Tibial artery (tissue), 4 donors: ENCODE measurements around the gene EFCAB6.

ENCODE experiments used
- DNase-seq, 2 donors: peaks; one replicate each; pipeline ENCODE4 v3.0.0-alpha.2; 2019
- H3K27ac ChIP-seq, 2 donors: fragments of 200-600 bp; sonication (generic) in 1 of 2; 1 replicate in 1 of 2; 2 replicates in 1 of 2; pipeline ENCODE4 v1.5.1; 2018 to 2019; ENCODE audit warnings: mild to moderate bottlenecking in 1 of 2
- H3K27me3 ChIP-seq, 2 donors: fragments of 200-600 bp; sonication (generic) in 1 of 2; one replicate each; pipeline versions ENCODE4 v1.5.1 to v1.6.0; 2016 to 2019
- H3K36me3 ChIP-seq, 3 donors: fragments of 200-600 bp; sonication (generic) in 2 of 3; one replicate each; pipeline ENCODE4 v1.5.1; 2016 to 2019; ENCODE audit warnings: mild to moderate bottlenecking in 2 of 3
- H3K4me1 ChIP-seq, 4 donors: fragments of 200-600 bp; sonication (generic) in 2 of 4; 1 replicate in 3 of 4; 2 replicates in 1 of 4; pipeline ENCODE4 v1.5.1; 2016 to 2019
- H3K4me3 ChIP-seq, 2 donors: fragments of 200-600 bp; sonication (generic) in 1 of 2; 1 replicate in 1 of 2; 2 replicates in 1 of 2; pipeline ENCODE4 v1.5.1; 2018 to 2019; ENCODE audit warnings: mild to moderate bottlenecking in 2 of 2
- H3K9me3 ChIP-seq, 3 donors: fragments of 200-600 bp; sonication (generic) in 1 of 3; one replicate each; pipeline ENCODE4 v1.5.1; 2016 to 2019
- intact Hi-C: fragments of 100-400 bp; cut with DNase I; formaldehyde crosslinking; loops from one replicate; pipeline ENCODE4 v1.15.0; 2023; ENCODE audit warnings: low total_unique reads
- TF ChIP-seq, protein P1 (sequence below), 2 experiments: fragments of 200-600 bp in 1 of 2; fragments of 450-650 bp in 1 of 2; IDR thresholded peaks; one replicate each; pipeline ENCODE4 v1.5.1; 2017 to 2019; ENCODE audit warnings: antibody characterized with exemption in 2 of 2, mild to moderate bottlenecking in 1 of 2, moderate library complexity in 1 of 2

The EFCAB6 gene

DNA sequence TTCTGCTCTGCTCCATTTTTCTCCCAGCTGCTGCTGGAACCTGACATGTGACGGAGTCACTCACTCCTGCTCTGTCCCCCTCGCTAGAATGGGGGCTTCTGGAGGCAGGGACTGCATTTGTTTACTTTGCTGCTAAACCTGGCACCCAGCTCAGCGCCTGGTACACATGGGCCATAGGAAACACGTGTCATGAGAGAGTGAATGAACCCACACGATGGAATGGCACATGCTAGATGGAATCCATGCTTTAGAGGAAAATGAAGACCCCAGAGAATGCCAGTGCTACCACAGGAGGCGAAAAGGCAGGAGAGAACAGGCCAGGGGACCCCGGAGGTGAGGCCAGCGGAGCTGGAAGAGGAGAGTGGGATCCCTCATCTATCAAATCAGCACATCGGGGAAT lies 239.4 kb downstream of the EFCAB6 start:
- no peak overlapping the region for H3K27ac ChIP-seq
- H3K4me1 ChIP-seq, result no peaks in the 10 kb centered on the region
- DNase-seq, result no peak
- TF ChIP-seq, protein P1, sequence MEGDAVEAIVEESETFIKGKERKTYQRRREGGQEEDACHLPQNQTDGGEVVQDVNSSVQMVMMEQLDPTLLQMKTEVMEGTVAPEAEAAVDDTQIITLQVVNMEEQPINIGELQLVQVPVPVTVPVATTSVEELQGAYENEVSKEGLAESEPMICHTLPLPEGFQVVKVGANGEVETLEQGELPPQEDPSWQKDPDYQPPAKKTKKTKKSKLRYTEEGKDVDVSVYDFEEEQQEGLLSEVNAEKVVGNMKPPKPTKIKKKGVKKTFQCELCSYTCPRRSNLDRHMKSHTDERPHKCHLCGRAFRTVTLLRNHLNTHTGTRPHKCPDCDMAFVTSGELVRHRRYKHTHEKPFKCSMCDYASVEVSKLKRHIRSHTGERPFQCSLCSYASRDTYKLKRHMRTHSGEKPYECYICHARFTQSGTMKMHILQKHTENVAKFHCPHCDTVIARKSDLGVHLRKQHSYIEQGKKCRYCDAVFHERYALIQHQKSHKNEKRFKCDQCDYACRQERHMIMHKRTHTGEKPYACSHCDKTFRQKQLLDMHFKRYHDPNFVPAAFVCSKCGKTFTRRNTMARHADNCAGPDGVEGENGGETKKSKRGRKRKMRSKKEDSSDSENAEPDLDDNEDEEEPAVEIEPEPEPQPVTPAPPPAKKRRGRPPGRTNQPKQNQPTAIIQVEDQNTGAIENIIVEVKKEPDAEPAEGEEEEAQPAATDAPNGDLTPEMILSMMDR (IDR thresholded peaks at IDR 0.05), result no peak
- H3K9me3 ChIP-seq, result no peaks in the 10 kb centered on the region
- no peaks in the 10 kb centered on the region for H3K36me3 ChIP-seq
- intact Hi-C loops, result no loop called here
- no peak overlapping the region for H3K4me3 ChIP-seq
- H3K27me3 ChIP-seq, result no peaks in the 10 kb centered on the region

DNA sequence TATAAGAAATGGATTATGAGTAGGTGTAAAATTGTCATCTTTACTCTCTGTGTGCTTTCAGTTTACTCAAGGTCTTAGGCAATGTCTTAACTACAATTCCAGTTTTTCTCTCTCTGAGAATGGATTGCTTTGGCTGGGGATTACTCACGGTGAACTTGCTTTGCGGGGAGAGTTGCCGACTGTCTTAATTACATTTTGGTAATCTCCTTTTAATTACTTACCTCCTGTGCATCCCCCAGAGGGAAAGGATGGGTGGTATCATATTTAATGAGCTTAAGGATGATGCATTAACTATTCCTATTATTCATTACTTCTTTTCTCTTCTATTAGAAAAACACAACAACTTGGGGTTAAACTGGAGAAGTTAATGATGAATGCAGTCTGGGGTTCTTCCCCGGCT lies 240.9 kb downstream of the EFCAB6 start:
- intact Hi-C loops, result no loop called here
- H3K9me3 ChIP-seq, result no peaks in the 10 kb centered on the region
- no peak for DNase-seq
- TF ChIP-seq, protein P1 (IDR thresholded peaks at IDR 0.05), result no peak
- H3K36me3 ChIP-seq, result no peaks in the 10 kb centered on the region
- no peak overlapping the region for H3K4me3 ChIP-seq
- H3K27me3 ChIP-seq, result no peaks in the 10 kb centered on the region
- H3K27ac ChIP-seq, result no peak overlapping the region
- H3K4me1 ChIP-seq, result no peaks in the 10 kb centered on the region

DNA sequence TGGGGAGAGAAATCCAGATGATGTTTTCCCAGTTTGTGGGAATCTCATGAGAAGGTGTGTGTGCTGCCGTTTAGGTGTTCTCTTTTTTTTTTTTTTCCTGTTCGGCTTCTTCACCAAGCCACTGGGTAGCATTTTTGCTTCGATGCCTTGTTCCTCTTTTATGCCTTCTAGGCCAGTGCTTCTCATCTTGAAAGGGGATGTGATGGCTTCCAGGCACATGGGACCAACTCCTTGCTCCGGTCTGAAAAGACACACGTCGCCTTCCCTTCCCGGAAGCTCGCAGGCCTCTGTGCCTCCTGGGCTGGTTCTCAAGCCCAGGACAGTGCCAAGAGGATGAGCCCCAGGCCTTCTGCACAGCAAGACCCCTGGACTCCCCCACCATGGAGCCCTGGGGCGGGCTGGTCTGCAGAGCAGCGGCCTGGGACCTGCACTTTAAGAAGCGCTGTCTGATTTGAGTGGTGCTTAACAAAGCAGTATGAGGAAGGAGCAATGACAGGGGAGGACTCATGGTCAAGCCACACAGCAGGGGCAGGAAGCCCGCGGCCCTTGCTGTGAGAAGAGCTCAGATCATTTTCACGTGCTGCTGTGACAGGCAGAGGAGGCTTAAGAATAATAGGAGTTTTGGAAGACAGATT lies 241.5 kb downstream of the EFCAB6 start:
- no peak overlapping the region for H3K4me3 ChIP-seq
- H3K36me3 ChIP-seq, result no peaks in the 10 kb centered on the region
- H3K9me3 ChIP-seq, result no peaks in the 10 kb centered on the region
- TF ChIP-seq, protein P1 (IDR thresholded peaks at IDR 0.05), result no peak
- no peaks in the 10 kb centered on the region for H3K4me1 ChIP-seq
- H3K27ac ChIP-seq, result no peak overlapping the region
- H3K27me3 ChIP-seq, result no peaks in the 10 kb centered on the region
- DNase-seq, result no peak
- intact Hi-C loops, result no loop called here

DNA sequence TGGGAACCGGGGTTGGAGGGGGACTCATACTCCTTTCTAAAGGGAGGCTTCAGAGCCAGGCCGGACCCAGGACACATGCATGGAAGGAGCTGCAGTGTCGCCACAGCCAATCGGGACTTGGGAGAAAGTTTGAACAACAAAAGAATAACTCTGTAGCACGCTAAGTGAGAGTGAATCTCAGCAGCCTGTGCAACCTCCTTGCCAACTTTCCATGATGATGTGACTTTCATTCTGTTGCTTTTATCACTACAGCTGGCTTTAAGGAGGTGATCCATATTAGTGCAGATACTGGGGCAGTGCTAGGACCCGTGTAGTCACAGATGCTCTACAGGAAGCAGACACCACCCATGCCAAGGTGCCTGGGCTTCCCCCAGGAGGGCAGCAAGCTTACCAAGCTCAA lies 243.0 kb downstream of the EFCAB6 start:
- TF ChIP-seq, protein P1 (IDR thresholded peaks at IDR 0.05), result no peak
- no peaks in the 10 kb centered on the region for H3K27me3 ChIP-seq
- H3K4me1 ChIP-seq, result no peaks in the 10 kb centered on the region
- no peak for DNase-seq
- no peaks in the 10 kb centered on the region for H3K36me3 ChIP-seq
- intact Hi-C loops, result no loop called here
- no peak overlapping the region for H3K27ac ChIP-seq
- H3K4me3 ChIP-seq, result no peak overlapping the region
- peaks cover 0 to 6% (median 0%) of the 10 kb centered on the region in 3 donors for H3K9me3 ChIP-seq

DNA sequence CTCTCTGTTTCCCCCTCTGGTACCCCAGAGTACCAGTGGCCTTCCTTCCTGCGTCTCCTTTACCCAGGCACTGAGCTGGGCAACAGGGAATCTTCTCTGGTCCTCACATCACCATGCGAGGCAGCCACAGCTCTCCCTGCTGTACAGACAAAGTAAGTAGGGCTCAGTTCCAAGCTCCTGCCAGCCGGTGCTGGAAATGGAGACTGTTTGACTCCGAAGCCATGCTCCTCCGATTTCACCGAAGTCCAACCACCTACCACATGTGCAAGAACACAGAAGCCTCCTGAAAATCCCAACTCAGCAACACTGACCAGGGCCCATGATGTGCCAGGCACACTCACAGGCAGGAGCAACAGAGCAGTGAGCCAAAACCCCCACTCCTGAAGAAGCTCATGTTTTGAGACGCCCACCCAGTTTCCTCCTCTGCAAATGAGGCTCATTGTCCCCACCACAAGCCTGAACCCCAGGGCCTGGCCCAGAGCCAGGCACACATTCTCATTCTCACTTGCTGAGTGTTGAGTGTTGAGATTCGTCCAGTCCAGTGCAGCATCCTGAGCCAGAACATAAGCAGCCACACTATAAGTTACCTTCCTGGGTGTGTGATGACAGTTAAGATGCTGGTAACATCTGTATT lies 244.3 kb downstream of the EFCAB6 start:
- intact Hi-C loops, result no loop called here
- Histone ChIP-seq H3K9me3 (peaks cover 0 to 6% (median 0%) of the 10 kb centered on the region in 3 donors), H3K4me1 (no peaks in the 10 kb centered on the region), H3K4me3 (no peak overlapping the region), H3K36me3 (no peaks in the 10 kb centered on the region), H3K27ac (no peak overlapping the region), H3K27me3 (no peaks in the 10 kb centered on the region)
- TF ChIP-seq, protein P1 (IDR thresholded peaks at IDR 0.05), result no peak
- no peak for DNase-seq
